ENCODE measurements around the gene CLDN14.

GRCh38 chr21:36473203-36473602 lies 6.7 kb downstream of the CLDN14 start:
- TF ChIP-seq CTCF (IDR thresholded peaks at IDR 0.05) (no peak), EZH2 (IDR thresholded peaks at IDR 0.05; ENCODE audit: borderline replicate concordance, insufficient read depth, low read depth, low read length, poor library complexity, severe bottlenecking) (no peak)
